HAP-1 (cell line): ENCODE data around the gene BAIAP2.
"Not testable (repeated sequence)": the region's sequence is repeated elsewhere in the genome, so short reads cannot be mapped to it uniquely, and the experiment has no call there.

Experiments
- DNase-seq, 2 experiments: peaks; one replicate each; pipeline ENCODE4 v3.0.0-alpha.2; 2016 to 2020; ENCODE audit warnings: low spot score in 2 of 2
- H3K27me3 ChIP-seq: fragments of 250-450 bp; sonication (Bioruptor Pico); 2 replicates; pipeline ENCODE4 v1.5.1; 2020; ENCODE audit warnings: low read depth, mild to moderate bottlenecking, moderate library complexity
- H3K36me3 ChIP-seq: fragments of 250-450 bp; sonication (Bioruptor Pico); replicated peaks from 2 replicates; pipeline ENCODE4 v1.5.1; 2020; ENCODE audit warnings: mild to moderate bottlenecking
- H3K4me1 ChIP-seq: fragments of 250-450 bp; sonication (Bioruptor Pico); 2 replicates; pipeline ENCODE4 v1.5.1; 2020; ENCODE audit warnings: mild to moderate bottlenecking
- H3K4me3 ChIP-seq: fragments of 250-450 bp; sonication (Bioruptor Pico); 2 replicates; pipeline ENCODE4 v1.5.1; 2020; ENCODE audit warnings: mild to moderate bottlenecking, moderate library complexity
- H3K9me3 ChIP-seq: fragments of 250-450 bp; sonication (Bioruptor Pico); 2 replicates; pipeline ENCODE4 v1.5.1; 2020; ENCODE audit warnings: mild to moderate bottlenecking, moderate library complexity
- in situ Hi-C: fragments of 300-500 bp; cut with MboI; formaldehyde crosslinking; loops from 3 replicates; pipeline ENCODE4 v1.14.3; 2020; ENCODE audit warnings: low sequenced_read_pairs, inconsistent platforms, mixed read lengths

BAIAP2 gene

GRCh38 chr17:81021531-81022343, 13.2 kb upstream of the BAIAP2 start:
- Histone ChIP-seq H3K9me3 (no peaks in the 10 kb centered on the region), H3K4me3 (no peak overlapping the region), H3K36me3 (no peaks in the 10 kb centered on the region), H3K4me1 (peaks cover 9% of the 10 kb centered on the region), H3K27me3 (no peaks in the 10 kb centered on the region)
- DNase-seq, result no peak
- in situ Hi-C loops, result no loop called here

GRCh38 chr17:81022344-81022676, 12.6 kb upstream of the BAIAP2 start:
- in situ Hi-C loops, result no loop called here
- no peaks in the 10 kb centered on the region for H3K27me3 ChIP-seq
- H3K9me3 ChIP-seq, result no peaks in the 10 kb centered on the region
- DNase-seq, result no peak
- H3K36me3 ChIP-seq, result no peaks in the 10 kb centered on the region
- peaks cover 9% of the 10 kb centered on the region for H3K4me1 ChIP-seq
- no peak overlapping the region for H3K4me3 ChIP-seq

- in situ Hi-C loops, result no loop called here
- Histone ChIP-seq H3K4me1 (no peaks in the 10 kb centered on the region), H3K4me3 (no peak overlapping the region), H3K27me3 (no peaks in the 10 kb centered on the region), H3K9me3 (no peaks in the 10 kb centered on the region), H3K36me3 (no peaks in the 10 kb centered on the region)
- no peak for DNase-seq
These were observed 9.7 kb upstream of the BAIAP2 start for GRCh38 chr17:81025065-81025740.

GRCh38 chr17:81025741-81026129, 9.2 kb upstream of the BAIAP2 start:
- Histone ChIP-seq H3K4me1 (no peaks in the 10 kb centered on the region), H3K27me3 (no peaks in the 10 kb centered on the region), H3K36me3 (no peaks in the 10 kb centered on the region), H3K4me3 (no peak overlapping the region), H3K9me3 (no peaks in the 10 kb centered on the region)
- in situ Hi-C loops, result no loop called here
- DNase-seq, result no peak

- in situ Hi-C loops, result no loop called here
- DNase-seq, result no peak
- H3K4me1 ChIP-seq, result no peaks in the 10 kb centered on the region
- H3K36me3 ChIP-seq, result no peaks in the 10 kb centered on the region
- H3K9me3 ChIP-seq, result no peaks in the 10 kb centered on the region
- no peaks in the 10 kb centered on the region for H3K27me3 ChIP-seq
- no peak overlapping the region for H3K4me3 ChIP-seq
These were observed 8.5 kb upstream of the BAIAP2 start for GRCh38 chr17:81026266-81027036.

GRCh38 chr17:81027038-81027437, 7.9 kb upstream of the BAIAP2 start:
- Histone ChIP-seq H3K27me3 (no peaks in the 10 kb centered on the region), H3K36me3 (no peaks in the 10 kb centered on the region), H3K9me3 (no peaks in the 10 kb centered on the region), H3K4me1 (no peaks in the 10 kb centered on the region), H3K4me3 (no peak overlapping the region)
- in situ Hi-C loops, result no loop called here
- no peak for DNase-seq

GRCh38 chr17:81027591-81028505, 7.1 kb upstream of the BAIAP2 start:
- in situ Hi-C loops, result no loop called here
- Histone ChIP-seq H3K27me3 (no peaks in the 10 kb centered on the region), H3K4me3 (no peak overlapping the region), H3K36me3 (no peaks in the 10 kb centered on the region), H3K4me1 (no peaks in the 10 kb centered on the region), H3K9me3 (no peaks in the 10 kb centered on the region)
- DNase-seq, result no peak

GRCh38 chr17:81028506-81028858, 6.5 kb upstream of the BAIAP2 start:
- in situ Hi-C loops, result no loop called here
- no peak for DNase-seq
- H3K27me3 ChIP-seq, result no peaks in the 10 kb centered on the region
- H3K9me3 ChIP-seq, result no peaks in the 10 kb centered on the region
- H3K4me1 ChIP-seq, result no peaks in the 10 kb centered on the region
- no peaks in the 10 kb centered on the region for H3K36me3 ChIP-seq
- no peak overlapping the region for H3K4me3 ChIP-seq

- no peaks in the 10 kb centered on the region for H3K36me3 ChIP-seq
- H3K9me3 ChIP-seq, result no peaks in the 10 kb centered on the region
- no peak overlapping the region for H3K4me3 ChIP-seq
- in situ Hi-C loops, result no loop called here
- DNase-seq, result no peak
- no peaks in the 10 kb centered on the region for H3K27me3 ChIP-seq
- H3K4me1 ChIP-seq, result no peaks in the 10 kb centered on the region; the same call in 1 of the 2 replicates
These were observed 5.1 kb upstream of the BAIAP2 start for GRCh38 chr17:81029859-81030258.

- H3K36me3 ChIP-seq, H3K4me3 ChIP-seq, H3K9me3 ChIP-seq, in situ Hi-C loops, H3K4me1 ChIP-seq, H3K27me3 ChIP-seq, DNase-seq: not testable (repeated sequence)
These were observed 4.6 kb upstream of the BAIAP2 start for GRCh38 chr17:81030312-81030711.

- DNase-seq, result no peak
- H3K9me3 ChIP-seq, result no peaks in the 10 kb centered on the region
- H3K4me3 ChIP-seq, result no peak overlapping the region
- peaks cover under 1% of the 10 kb centered on the region; the same call in 1 of the 2 replicates for H3K4me1 ChIP-seq
- in situ Hi-C loops, result no loop called here
- H3K36me3 ChIP-seq, result no peaks in the 10 kb centered on the region; the same call in 1 of the 2 replicates
- H3K27me3 ChIP-seq, result no peaks in the 10 kb centered on the region
These were observed 4.0 kb upstream of the BAIAP2 start for GRCh38 chr17:81030741-81031565.

- DNase-seq, result no peak
- Histone ChIP-seq H3K4me1 (peaks cover 10% of the 10 kb centered on the region), H3K9me3 (no peaks in the 10 kb centered on the region), H3K27me3 (no peaks in the 10 kb centered on the region), H3K4me3 (no peak overlapping the region), H3K36me3 (peaks cover 7% of the 10 kb centered on the region; the same call in 1 of the 2 replicates)
- in situ Hi-C loops, result no loop called here
These were observed 3.1 kb upstream of the BAIAP2 start for GRCh38 chr17:81031566-81032550.
